Nephron (organoid): ENCODE data around the gene THAP11.
A peak's percentile ranks its signal among the peaks of the same experiment; 100 is the strongest.
"Not testable (repeated sequence)": the region's sequence is repeated elsewhere in the genome, so short reads cannot be mapped to it uniquely, and the experiment has no call there.

Source experiments
- H3K27ac Mint-ChIP-seq, 3 experiments: 2 replicates each; pipeline ENCODE4 v1.8.0; 2020; ENCODE audit warnings: mixed read lengths in 3 of 3, mild to moderate bottlenecking in 2 of 3, moderate library complexity in 1 of 3
- H3K27me3 Mint-ChIP-seq: 2 replicates; pipeline ENCODE4 v1.8.0; 2021; ENCODE audit warnings: low read depth, mild to moderate bottlenecking, moderate library complexity, mixed read lengths
- H3K36me3 Mint-ChIP-seq: 2 replicates; pipeline ENCODE4 v1.8.0; 2020; ENCODE audit warnings: low read depth, mixed read lengths
- H3K4me1 Mint-ChIP-seq: 2 replicates; pipeline ENCODE4 v1.8.0; 2020; ENCODE audit warnings: mixed read lengths
- H3K4me3 Mint-ChIP-seq, 3 experiments: 2 replicates each; pipeline ENCODE4 v1.8.0; 2020; ENCODE audit warnings: mild to moderate bottlenecking in 3 of 3, mixed read lengths in 3 of 3, moderate library complexity in 2 of 3
- H3K9me3 Mint-ChIP-seq: 2 replicates; pipeline ENCODE4 v1.8.0; 2020; ENCODE audit warnings: mixed read lengths
- CTCF ChIP-seq, 3 experiments: fragments of 200-600 bp; sonication (generic); IDR thresholded peaks; one replicate each; pipeline ENCODE4 v1.5.0; 2021; ENCODE audit warnings: antibody characterized with exemption in 3 of 3; ENCODE audit not compliant: unreplicated experiment in 3 of 3

Gene THAP11

GRCh38 chr16:67861877-67862276, 19.8 kb downstream of the THAP11 start:
- peaks cover 35% of the 10 kb centered on the region for H3K4me1 Mint-ChIP-seq
- TF ChIP-seq CTCF (IDR thresholded peaks at IDR 0.05; ENCODE audit: unreplicated experiment in 3 of 3), result no peak
- H3K27me3 Mint-ChIP-seq, result no peaks in the 10 kb centered on the region
- no peak overlapping the region for H3K4me3 Mint-ChIP-seq
- no peak overlapping the region for H3K27ac Mint-ChIP-seq
- H3K36me3 Mint-ChIP-seq, result peaks cover 36% of the 10 kb centered on the region
- no peaks in the 10 kb centered on the region for H3K9me3 Mint-ChIP-seq

GRCh38 chr16:67862623-67863583, 20.8 kb downstream of the THAP11 start:
- H3K27ac Mint-ChIP-seq, result peak overlapping the region; percentile 11 to 44 (median 13)
- no peak for TF ChIP-seq CTCF (IDR thresholded peaks at IDR 0.05; ENCODE audit: unreplicated experiment in 3 of 3)
- H3K4me1 Mint-ChIP-seq, result peaks cover 30% of the 10 kb centered on the region
- peaks cover 35% of the 10 kb centered on the region for H3K36me3 Mint-ChIP-seq
- H3K9me3 Mint-ChIP-seq, result no peaks in the 10 kb centered on the region
- no peak overlapping the region for H3K4me3 Mint-ChIP-seq
- H3K27me3 Mint-ChIP-seq, result no peaks in the 10 kb centered on the region

GRCh38 chr16:67864044-67864443, 21.9 kb downstream of the THAP11 start:
- H3K27ac Mint-ChIP-seq, H3K4me3 Mint-ChIP-seq, H3K9me3 Mint-ChIP-seq, H3K27me3 Mint-ChIP-seq: not testable (repeated sequence)
- H3K4me1 Mint-ChIP-seq, result peaks cover 24% of the 10 kb centered on the region
- H3K36me3 Mint-ChIP-seq, result peaks cover 32% of the 10 kb centered on the region

- Mint-ChIP-seq H3K4me1 (peaks cover 24% of the 10 kb centered on the region), H3K27ac (no peak overlapping the region), H3K36me3 (peaks cover 32% of the 10 kb centered on the region), H3K9me3 (no peaks in the 10 kb centered on the region), H3K4me3 (no peak overlapping the region), H3K27me3 (no peaks in the 10 kb centered on the region)
- no peak for TF ChIP-seq CTCF (IDR thresholded peaks at IDR 0.05; ENCODE audit: unreplicated experiment in 3 of 3)
These were observed 22.5 kb downstream of the THAP11 start for GRCh38 chr16:67864594-67864993.

- Mint-ChIP-seq H3K9me3 (no peaks in the 10 kb centered on the region), H3K4me3 (no peak overlapping the region), H3K27me3 (no peaks in the 10 kb centered on the region), H3K4me1 (peaks cover 24% of the 10 kb centered on the region), H3K36me3 (peaks cover 35% of the 10 kb centered on the region), H3K27ac (no peak overlapping the region)
- TF ChIP-seq CTCF (IDR thresholded peaks at IDR 0.05; ENCODE audit: unreplicated experiment in 3 of 3), result no peak
These were observed 23.2 kb downstream of the THAP11 start for GRCh38 chr16:67865318-67865717.

GRCh38 chr16:67868290-67868689, 26.2 kb downstream of the THAP11 start:
- TF ChIP-seq CTCF (IDR thresholded peaks at IDR 0.05; ENCODE audit: unreplicated experiment in 3 of 3), result no peak
- Mint-ChIP-seq H3K27ac (peak overlapping the region in 1 of 3 experiments; percentile 35), H3K4me1 (peaks cover 7% of the 10 kb centered on the region), H3K36me3 (peaks cover 37% of the 10 kb centered on the region), H3K4me3 (no peak overlapping the region), H3K9me3 (no peaks in the 10 kb centered on the region), H3K27me3 (no peaks in the 10 kb centered on the region)
